ENCODE measurements around the gene MPI.
"Not testable (repeated sequence)": the region's sequence is repeated elsewhere in the genome, so short reads cannot be mapped to it uniquely, and the experiment has no call there.

Gene MPI

DNA sequence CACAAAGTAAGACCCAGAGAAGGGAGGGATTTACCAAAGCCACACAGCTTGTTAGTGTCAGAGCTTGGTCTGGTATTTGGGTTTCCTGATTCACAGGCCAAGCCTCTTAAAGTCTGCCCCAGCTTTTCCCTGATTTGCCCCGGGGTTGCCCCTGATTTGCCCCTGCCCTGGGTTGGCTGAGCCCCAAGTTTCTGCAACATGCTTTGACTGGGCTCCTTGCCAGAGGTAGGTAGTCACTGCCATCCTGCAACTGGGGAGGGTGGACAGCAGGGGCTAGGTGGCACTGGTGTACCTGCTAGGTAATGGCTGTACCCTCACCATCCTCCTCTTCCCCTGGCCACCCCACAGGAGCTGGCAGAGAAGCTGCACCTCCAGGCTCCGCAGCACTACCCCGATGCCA, 2.5 kb downstream of the MPI start:
- DNase-seq, result no peak

DNA sequence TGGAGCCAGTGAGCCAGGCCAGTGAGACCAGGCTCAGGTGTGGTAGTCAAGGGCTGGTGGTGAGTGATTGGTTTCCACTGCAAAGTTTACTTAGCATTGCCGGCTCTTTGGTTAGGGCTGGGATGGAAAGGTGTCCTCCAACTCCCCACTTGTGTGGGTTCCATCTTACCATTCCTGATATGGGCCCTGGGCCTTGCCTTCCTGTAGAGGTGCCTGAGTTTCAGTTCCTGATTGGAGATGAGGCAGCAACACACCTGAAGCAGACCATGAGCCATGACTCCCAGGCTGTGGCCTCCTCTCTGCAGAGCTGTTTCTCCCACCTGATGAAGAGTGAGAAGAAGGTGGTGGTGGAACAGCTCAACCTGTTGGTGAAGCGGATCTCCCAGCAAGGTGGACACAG, 3.1 kb downstream of the MPI start:
- no peak for DNase-seq

DNA sequence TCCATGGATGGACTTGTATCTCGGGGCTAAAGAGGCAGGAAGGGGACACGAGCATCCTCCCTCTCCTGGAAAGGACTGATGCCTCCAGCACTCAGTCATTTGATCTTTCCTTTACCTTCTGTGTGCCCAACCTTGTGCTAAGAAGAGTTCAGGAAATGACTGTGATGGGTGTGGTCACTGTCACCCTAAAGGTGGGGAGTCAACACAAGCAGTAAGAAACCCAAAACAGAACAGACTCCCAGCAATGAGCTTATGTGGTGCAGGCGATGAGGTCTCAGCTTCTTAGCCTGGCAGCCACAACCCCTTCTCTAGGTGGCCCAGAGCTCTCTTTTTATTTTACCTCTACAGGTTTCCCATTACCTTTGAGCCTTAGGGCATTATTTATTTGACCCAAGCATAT, 3.8 kb downstream of the MPI start:
- no peak for DNase-seq

DNA sequence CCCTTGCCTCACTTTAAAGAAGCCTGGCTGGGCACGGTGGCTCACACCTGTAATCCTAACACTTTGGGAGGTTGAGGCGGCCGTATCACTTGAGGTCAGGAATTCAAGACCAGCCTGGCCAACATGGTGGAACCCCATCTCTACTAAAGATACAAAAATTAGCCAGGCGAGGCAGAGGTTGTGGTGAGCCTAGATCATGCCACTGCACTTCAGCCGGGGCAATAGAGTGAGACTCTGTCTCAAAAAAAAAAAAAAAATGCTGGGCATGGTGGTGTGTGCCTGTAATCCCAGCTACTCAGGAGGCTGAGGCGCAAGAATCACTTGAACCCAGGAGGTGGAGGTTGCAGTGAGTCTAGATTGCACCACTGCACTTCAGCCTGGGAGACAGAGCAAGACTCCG, 4.5 kb downstream of the MPI start:
- DNase-seq, result not testable (repeated sequence)

DNA sequence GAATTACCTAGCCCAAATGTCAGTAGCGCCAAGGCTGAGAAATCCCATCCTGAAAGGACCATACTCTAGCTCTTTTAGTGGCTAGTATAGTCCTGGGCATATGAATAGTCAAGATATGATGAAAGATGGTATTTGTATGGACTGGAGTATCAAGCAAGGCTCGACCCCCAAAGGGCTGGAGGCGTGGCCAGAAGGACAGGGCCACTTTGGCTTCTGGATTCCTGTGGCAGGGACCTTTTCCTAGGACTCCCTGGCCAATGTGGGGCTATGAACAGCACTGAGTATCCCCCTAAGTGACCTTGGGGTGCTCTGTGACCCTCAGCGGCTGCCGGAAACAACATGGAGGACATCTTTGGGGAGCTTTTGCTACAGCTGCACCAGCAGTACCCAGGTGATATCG, 6.0 kb downstream of the MPI start:
- DNase-seq, result no peak

DNA sequence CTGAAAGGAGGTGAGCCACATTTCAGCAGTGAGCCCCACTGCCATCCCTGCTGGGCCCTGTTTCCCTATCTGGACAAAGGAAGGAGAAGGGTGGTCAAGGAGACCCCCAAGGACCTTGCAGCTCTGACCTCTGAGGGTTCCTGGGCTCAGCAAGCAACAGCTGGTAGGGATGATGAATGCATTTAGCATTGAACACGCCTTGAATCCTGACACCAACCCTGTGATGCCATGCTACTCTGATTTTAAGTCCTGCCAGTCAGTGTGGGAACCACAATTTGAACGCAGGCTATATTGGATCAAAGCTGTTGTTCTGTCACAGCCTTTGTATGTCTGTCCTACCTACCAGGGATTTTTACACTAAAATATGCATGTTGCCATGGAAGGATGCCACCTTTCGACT, 6.5 kb downstream of the MPI start:
- DNase-seq, result no peak

DNA sequence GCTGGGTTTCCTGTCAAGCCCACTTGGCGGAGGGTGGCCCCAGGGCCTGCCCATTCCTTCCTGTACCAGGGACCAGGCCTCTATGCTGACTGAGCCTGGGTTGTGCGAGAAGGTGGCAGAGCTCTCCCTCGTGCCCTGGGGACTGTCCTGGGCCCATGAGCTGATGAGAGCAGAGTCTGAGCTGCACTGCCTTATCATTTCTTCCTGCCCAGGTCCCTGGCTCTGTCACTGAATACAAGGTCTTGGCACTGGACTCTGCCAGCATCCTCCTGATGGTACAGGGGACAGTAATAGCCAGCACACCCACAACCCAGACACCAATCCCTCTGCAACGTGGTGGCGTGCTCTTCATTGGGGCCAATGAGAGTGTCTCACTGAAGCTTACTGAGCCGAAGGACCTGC, 7.5 kb downstream of the MPI start:
- no peak for DNase-seq

DNA sequence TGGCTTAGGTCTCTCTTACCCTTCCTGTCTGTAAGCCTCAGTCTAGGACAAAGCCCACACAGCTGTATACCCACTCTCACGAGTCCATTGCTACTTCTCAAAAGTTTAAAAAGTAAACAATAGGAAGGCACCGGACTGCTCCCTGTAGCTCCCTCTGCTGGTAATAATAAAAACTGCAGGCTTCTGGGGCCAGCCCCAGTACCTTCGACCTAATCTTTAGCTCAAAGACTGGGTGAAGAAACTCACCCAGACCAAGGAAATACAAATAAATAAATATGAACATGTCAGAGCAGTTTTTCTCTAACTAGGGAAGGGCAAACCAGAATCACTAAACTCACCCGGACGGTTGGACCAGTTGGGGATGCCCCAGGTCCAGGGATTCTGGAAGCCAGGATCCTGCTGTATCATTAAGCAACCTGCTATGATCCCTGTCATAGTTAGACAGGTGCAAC, 11.8 kb downstream of the MPI start:
- peak; percentile 59 for DNase-seq

DNA sequence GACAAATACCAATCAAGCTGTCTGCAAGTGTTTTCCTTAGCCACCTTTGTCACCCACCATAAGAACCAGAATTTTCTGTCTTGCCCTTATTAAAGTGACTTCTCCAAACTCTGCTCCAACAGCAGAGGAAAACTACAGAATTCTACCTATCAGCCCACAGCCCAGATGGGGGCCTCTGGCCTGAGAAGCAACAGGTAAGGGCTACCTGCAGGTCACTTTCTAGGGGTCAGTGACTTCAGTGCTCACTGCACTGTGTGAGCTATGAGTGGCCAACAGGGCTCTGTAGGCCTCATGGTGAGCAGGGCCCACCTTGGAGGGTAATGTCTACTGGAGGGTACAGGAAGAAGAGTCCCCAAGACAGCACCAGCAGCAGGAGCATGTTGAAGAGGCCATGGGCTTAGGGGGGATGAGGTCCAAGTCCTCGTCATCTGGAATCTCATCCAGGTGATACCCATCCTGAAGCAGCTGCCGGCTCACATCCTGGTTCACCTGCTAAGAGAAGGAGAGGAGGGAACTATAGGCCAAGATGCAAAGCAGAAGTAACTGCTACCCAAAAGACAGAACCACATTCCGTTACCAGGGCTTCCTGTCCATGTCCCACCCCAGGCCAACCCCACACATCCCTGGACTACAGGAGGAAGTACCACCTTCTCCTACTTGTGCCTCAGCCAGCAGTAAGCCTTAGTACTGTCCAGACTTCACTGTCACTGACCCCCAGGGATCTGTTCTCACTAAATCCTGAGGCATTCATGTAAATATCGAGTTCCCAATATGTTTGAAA, 12.6 kb downstream of the MPI start:
- DNase-seq, result no peak

DNA sequence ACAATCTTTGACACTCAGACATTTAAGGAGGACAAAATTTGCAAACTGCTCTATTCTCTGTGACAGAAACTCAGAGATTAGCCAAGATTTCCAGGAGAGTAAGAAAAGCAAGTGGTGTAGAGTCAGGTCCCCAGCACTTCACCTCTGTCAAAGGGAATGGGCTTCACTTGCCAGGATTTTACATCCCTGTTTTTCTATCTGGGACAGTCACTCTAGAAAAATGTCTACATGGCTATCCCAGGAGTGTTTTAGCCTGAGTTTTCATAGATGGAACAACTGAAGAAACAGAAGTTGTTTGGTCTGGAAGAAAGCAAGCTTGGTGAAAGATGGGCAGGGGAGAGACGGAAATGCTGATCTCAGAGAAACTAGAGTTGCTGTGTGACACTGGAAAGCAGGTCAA, 13.8 kb downstream of the MPI start:
- DNase-seq, result no peak

DNA sequence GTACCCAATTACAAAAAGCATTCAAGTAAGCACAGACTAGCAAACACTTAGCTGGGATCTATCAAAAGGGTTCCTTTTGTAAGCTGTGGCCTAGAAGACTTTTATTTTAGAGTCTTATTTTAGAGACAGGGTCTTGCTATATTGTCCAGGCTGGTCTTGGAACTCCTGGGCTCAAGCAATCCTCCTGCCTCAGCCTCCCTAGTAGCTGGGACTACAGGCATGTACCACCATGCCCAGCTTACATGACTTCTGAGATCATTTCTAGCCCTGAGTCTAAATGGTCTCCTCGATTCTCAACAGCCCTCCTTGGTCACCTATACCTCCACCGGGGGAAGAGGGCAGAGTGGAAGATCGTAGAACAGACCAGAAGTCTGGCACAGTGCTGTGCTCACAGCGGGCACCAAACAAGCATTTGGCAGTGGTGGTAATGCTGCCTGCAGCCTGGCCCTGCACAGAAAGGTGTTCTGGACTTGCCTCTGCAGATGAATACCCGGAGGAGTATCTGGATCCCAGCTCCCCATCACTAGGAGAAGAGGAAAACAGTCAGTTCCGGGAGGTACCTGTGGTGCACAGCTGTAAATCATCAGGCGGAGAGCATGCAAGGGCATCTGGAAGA, 14.5 kb downstream of the MPI start:
- DNase-seq, result no peak

DNA sequence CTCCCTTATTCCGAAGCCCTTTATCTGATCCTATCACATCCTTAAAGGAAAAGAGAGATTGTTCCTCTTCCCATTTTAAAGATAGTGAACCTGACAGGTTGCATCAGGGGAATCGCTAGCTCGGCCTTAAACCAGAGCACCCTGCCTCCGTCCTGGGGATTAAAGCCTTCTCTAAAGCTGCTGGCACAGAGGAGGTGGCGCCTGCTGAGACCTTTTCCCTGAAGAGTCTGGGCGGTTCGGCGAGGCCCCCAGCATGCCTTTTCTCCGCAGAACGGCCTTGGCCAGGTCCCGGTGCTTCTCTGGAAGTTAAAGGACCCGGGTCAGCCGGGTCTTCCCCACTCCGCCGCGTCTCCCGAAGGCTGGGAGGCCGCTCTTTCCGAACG, 16.2 kb downstream of the MPI start:
- peak; percentile 67 for DNase-seq

DNA sequence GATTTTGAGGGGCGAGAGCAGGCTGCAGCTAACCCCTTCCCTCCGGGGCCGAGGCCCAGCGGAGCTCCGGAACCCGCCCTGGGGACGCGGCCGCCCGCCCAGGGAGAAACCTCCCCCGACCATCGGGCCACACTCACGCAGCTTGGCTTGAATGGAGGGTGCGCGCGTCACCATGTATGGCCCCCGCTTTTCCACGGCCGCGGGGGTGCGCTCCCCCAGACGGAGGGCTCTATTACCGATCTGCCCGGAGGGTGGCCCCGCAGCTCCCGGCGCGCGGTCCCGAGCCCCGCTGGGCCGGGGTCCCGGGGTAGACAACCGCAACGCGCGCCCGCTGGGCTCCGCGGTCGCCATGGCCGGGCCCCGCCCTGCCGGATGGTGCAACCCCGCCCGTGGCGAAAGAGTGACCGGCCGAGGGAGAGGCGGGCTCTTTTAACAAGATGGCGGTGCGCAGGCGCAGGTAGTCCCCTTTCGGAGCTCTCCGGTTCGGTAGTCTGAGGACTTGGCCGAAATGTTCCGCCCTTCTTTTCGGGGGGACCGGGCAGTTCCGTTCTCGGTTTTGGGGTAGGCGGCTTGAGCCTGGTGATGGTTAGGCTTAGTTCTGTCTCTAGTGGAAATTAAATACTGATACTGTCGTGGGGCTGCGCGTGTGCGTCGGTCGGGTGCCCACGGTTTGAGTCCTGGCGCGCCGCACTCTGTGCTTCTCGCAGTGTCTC, 16.8 kb downstream of the MPI start, which contains the start of gene FAM219B:
FAM219B (minus strand) TSS at position 402 of the 713 bp plus-strand sequence; CDS start at position 351, 51 bp downstream.
- peak; percentile 92 for DNase-seq

DNA sequence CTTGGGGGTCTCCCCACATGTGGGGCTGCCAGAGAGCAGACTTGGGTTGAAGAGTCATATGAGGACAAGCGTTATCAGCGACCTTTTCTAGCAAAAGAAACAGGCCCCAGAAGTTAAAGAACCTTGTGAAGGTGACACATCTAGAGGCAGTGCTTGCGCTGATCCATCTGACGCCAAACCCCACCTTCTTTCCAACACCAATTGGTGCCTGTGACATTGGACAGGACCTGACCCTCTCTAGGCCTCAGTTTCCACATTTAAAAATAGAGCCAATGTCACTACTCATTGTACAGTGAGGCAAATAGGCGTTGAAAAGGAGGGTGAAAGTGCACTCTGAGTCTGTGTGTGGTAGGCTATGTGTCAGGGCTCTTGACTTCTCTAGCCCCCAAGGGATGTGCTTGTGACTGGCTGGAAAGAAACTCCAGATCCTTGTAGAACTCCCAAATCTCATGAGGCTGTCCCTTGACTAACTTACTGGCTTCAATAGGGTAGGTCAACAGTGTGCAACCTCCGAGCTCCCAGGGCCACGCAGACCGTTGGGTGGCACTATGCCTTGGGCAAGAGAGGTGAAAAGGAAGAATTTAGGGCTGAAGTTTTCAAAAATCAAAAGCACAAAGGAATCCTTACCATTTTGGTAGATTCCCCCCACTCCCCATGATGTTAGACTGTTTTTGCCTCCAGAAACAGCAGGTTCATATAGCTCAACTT, 17.5 kb downstream of the MPI start:
- DNase-seq, result peak; percentile 60

DNA sequence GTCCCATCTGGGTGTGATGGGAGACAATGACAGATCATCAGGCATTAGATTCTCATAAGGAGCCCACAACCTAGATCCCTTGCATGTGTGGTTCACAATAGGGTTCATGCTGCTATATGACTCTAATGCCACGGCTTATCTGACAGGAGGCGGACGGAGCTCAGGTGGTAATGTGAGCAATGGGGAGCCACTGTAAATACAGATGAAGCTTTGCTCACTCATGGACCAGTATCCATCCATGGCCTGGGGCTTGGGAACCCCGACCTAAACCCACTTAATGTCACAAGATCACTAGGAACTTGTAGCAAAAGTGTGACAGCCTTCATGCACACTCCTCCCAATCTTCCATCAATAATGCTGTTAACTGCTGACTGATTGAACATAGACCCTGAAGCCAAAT, 18.8 kb downstream of the MPI start:
- no peak for DNase-seq

DNA sequence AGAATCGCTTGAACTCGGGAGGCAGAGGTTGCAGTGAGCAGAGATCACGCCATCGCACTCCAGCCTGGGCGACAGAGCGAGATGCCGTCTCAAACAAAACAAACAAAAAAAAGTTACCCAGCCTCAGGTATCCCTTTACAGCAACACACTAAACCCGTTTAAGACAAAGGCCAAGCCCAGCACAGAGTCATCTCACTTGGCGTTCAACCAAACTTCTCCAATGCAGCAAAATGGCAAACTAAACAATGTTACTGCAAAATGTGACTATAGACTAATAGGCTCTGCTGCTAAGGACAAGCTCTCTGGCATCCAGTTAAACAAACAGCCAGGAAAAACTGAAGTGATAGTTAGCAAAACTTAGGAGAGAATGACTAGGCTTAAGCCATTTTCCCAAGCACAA, 23.2 kb downstream of the MPI start:
- DNase-seq, result no peak

DNA sequence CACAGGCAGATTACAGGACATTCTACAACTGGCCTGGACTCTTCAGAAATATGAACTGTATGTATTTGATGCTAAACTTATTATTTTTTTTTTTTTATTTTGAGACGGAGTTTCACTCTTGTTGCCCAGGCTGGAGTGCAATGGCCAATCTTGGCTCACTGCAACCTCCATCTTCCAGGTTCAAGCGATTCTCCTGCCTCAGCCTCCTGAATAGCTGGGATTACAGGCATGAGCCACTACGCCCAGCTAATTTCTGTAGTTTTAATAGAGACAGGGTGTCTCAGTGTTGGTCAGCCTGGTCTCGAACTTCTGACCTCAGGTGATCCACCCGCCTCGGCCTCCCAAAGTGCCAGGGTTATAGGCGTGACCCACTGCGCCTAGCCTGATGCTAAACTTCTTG, 24.0 kb downstream of the MPI start:
- DNase-seq, result not testable (repeated sequence)

DNA sequence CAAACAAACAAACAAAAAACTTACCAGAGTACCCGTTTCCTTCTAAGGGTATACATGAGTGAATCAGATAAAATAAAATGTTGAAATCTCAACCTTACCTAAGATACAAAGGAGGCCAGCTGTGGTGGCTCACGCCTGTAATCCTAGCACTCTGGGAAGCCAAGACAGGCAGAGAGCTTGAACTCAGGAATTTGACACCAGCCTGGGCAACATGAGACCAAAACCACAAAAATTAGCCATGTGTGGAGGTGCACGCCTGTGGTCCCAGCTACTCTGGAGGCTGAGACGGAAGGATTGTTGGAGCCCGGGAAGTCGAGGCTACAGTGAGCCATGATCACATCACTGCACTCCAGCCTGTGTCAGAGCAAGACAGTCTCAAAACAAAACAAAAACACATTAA, 27.8 kb downstream of the MPI start:
- no peak for DNase-seq

DNA sequence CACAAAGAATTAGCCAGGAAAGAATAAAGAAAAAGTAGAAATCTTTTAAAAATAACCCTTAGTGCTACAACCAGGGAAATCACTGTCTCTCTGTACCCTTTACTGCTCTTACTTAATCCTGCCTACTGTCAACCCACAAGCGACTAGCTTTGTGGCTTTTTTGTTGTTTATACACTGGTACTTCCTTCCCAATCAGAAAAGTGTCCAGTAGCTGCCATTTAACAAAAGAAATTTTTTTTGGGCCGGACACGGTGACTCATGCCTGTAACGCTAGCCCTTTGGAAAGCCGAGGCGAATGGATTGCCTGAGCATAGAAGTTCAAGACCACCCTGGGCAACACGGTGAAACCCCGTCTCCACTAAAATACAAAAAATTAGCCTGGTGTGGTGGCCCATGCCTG, 30.6 kb downstream of the MPI start:
- no peak for DNase-seq

DNA sequence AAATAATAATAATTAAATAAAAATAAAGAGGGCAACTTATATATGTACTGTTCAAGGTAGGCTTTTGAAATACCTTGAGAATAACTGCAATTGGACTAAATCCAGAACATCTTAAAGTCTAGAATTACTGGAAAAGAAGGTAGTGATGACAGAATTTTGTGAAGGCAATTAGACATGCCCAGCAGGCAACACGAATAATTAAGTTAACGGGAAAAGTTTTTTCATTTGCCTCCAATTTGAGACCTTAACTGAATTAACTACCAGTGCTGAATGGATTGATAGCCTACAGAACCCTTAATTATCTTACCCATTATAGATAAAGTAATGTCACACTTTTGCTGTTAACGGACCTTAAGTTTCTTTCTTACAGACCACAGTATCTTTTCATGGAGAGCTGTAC, 34.7 kb downstream of the MPI start:
- DNase-seq, result no peak

DNA sequence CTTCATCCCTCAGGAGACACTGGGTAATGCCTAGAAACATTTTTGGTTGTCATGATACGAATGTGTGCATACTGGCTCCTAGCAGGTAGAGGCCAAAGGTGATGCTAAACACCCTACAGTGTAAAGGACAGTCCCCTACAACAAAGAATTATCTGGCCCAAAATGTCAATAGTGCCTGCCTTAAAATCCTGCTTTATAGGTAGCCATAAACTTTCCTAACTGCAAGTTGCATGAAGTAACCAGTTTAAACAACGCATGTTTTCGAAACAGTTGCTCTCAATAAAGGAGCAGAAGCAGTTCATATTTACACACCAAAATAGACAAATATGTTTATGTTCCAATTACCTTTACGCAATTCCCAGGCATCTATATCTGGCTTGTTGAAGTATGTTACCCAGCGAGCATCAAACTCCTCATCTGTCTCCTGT, 38.9 kb downstream of the MPI start:
- no peak for DNase-seq

DNA sequence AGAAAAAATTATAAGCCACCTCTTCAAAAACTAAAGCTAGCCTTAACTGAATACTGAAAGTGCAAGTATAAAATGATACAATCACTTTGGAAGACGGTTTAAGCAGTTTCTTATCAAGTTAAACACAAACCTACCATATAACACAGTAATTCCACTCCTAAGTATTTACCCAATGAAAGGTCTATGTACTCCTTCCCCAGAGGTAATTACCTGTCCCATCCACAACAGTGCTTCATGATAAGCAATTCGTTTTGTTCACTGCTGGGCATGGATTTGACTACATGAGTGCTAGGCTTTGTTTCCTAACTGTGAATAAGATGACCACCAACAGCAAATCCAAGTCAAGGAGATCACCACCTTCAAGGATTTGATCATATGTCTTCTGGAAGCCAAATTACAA, 43.7 kb downstream of the MPI start:
- DNase-seq, result no peak

DNA sequence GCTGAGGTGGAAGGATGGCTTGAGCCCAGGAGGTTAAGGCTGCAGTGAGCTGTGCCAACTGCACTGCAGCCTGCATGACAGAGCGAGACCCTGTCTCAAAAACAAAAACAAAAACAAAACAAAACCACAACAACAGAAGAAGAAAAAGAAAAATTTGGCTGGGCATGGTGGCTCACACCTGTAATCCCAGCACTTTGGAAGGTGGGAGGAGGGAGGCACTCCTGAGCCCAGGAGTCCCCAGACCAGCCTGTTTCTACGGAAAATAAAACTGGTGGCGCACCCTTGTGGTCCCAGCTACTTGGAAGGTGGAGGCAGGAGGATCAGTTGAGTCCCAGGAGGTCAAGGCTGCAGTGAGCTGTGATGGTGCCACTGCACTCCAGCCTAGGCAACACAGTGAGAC, 45.4 kb downstream of the MPI start:
- DNase-seq, result not testable (repeated sequence)

DNA sequence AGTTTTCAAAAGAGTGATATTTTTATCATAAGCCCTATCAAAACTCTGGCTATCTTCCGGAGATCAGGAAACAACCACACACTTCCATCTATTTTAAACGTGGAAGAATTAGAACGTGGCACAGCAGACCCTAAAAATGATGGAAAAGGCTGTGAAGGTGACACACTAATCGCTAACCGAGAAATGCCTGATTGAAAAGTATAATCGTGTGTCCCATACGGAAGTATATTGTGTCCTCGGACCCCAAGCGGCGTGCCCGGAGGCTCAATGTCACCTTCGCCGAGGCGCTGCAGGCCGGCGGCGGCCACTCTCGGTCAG, 47.4 kb downstream of the MPI start:
- no peak for DNase-seq
